Measurements from ENCODE around the gene POFUT1.
"Not testable (repeated sequence)": the region's sequence is repeated elsewhere in the genome, so short reads cannot be mapped to it uniquely, and the experiment has no call there.

The POFUT1 gene

GRCh38 chr20:32165836-32166545 lies 41.7 kb upstream of the POFUT1 start:
- DNase-seq (ENCODE audit: insufficient read length, low spot score) (no peak), FAIRE-seq (no peak)
- no peak for TF ChIP-seq POU2F2 (IDR thresholded peaks at IDR 0.05; ENCODE audit: low read depth, low read length)
- no peak for TF ChIP-seq PAX5 (IDR thresholded peaks at IDR 0.05; ENCODE audit: insufficient read depth, low read length, severe bottlenecking)
- TF ChIP-seq POLR2A (IDR thresholded peaks at IDR 0.05; ENCODE audit: low read depth, low read length): no peak
- TF ChIP-seq TAF1 (IDR thresholded peaks at IDR 0.05; ENCODE audit: low read depth, low read length): no peak
- TF ChIP-seq SPI1 (IDR thresholded peaks at IDR 0.05; ENCODE audit: low read depth, low read length): no peak
- TF ChIP-seq POLR2AphosphoS5 (IDR thresholded peaks at IDR 0.05; ENCODE audit: low read depth, low read length): no peak

GRCh38 chr20:32167552-32167951 lies 40.1 kb upstream of the POFUT1 start:
- no peak for DNase-seq (ENCODE audit: insufficient read length, low spot score)
- TF ChIP-seq TAF1 (IDR thresholded peaks at IDR 0.05; ENCODE audit: low read depth, low read length): no peak
- TF ChIP-seq POLR2A (IDR thresholded peaks at IDR 0.05; ENCODE audit: low read depth, low read length): no peak
- no peak for TF ChIP-seq POLR2AphosphoS5 (IDR thresholded peaks at IDR 0.05; ENCODE audit: low read depth, low read length)
- TF ChIP-seq POU2F2 (IDR thresholded peaks at IDR 0.05; ENCODE audit: low read depth, low read length): no peak
- TF ChIP-seq SPI1 (IDR thresholded peaks at IDR 0.05; ENCODE audit: low read depth, low read length): no peak
- no peak for TF ChIP-seq PAX5 (IDR thresholded peaks at IDR 0.05; ENCODE audit: insufficient read depth, low read length, severe bottlenecking)
- no peak for FAIRE-seq

- TF ChIP-seq POU2F2 (IDR thresholded peaks at IDR 0.05; ENCODE audit: low read depth, low read length): no peak
- TF ChIP-seq PAX5 (IDR thresholded peaks at IDR 0.05; ENCODE audit: insufficient read depth, low read length, severe bottlenecking): no peak
- no peak for TF ChIP-seq TAF1 (IDR thresholded peaks at IDR 0.05; ENCODE audit: low read depth, low read length)
- DNase-seq (ENCODE audit: insufficient read length, low spot score): no peak
- FAIRE-seq: no peak
These were observed 39.3 kb upstream of the POFUT1 start for GRCh38 chr20:32168184-32168910.

GRCh38 chr20:32177696-32178095 lies 30.0 kb upstream of the POFUT1 start:
- DNase-seq (ENCODE audit: insufficient read length, low spot score); FAIRE-seq: not testable (repeated sequence)

GRCh38 chr20:32179515-32179914 lies 28.2 kb upstream of the POFUT1 start:
- TF ChIP-seq SPI1 (IDR thresholded peaks at IDR 0.05; ENCODE audit: low read depth, low read length) (no peak), TAF1 (IDR thresholded peaks at IDR 0.05; ENCODE audit: low read depth, low read length) (no peak), POU2F2 (IDR thresholded peaks at IDR 0.05; ENCODE audit: low read depth, low read length) (no peak), POLR2A (IDR thresholded peaks at IDR 0.05; ENCODE audit: low read depth, low read length) (no peak), POLR2AphosphoS5 (IDR thresholded peaks at IDR 0.05; ENCODE audit: low read depth, low read length) (no peak), PAX5 (IDR thresholded peaks at IDR 0.05; ENCODE audit: insufficient read depth, low read length, severe bottlenecking) (no peak)
- FAIRE-seq (no peak), DNase-seq (ENCODE audit: insufficient read length, low spot score) (no peak)

GRCh38 chr20:32179934-32180333 lies 27.7 kb upstream of the POFUT1 start:
- FAIRE-seq (no peak), DNase-seq (ENCODE audit: insufficient read length, low spot score) (no peak)
- TF ChIP-seq TAF1 (IDR thresholded peaks at IDR 0.05; ENCODE audit: low read depth, low read length): no peak
- TF ChIP-seq POLR2AphosphoS5 (IDR thresholded peaks at IDR 0.05; ENCODE audit: low read depth, low read length): no peak
- TF ChIP-seq PAX5 (IDR thresholded peaks at IDR 0.05; ENCODE audit: insufficient read depth, low read length, severe bottlenecking): no peak

GRCh38 chr20:32181606-32182005 lies 26.1 kb upstream of the POFUT1 start:
- DNase-seq (ENCODE audit: insufficient read length, low spot score): no peak

GRCh38 chr20:32183947-32184635 lies 23.6 kb upstream of the POFUT1 start:
- FAIRE-seq (no peak), DNase-seq (ENCODE audit: insufficient read length, low spot score) (no peak)
- no peak for TF ChIP-seq POLR2A (IDR thresholded peaks at IDR 0.05; ENCODE audit: low read depth, low read length)
- no peak for TF ChIP-seq POU2F2 (IDR thresholded peaks at IDR 0.05; ENCODE audit: low read depth, low read length)
- TF ChIP-seq TAF1 (IDR thresholded peaks at IDR 0.05; ENCODE audit: low read depth, low read length): no peak
- no peak for TF ChIP-seq PAX5 (IDR thresholded peaks at IDR 0.05; ENCODE audit: insufficient read depth, low read length, severe bottlenecking)
- no peak for TF ChIP-seq SPI1 (IDR thresholded peaks at IDR 0.05; ENCODE audit: low read depth, low read length)
- no peak for TF ChIP-seq POLR2AphosphoS5 (IDR thresholded peaks at IDR 0.05; ENCODE audit: low read depth, low read length)

More at GRCh38 chr20:32181606-32182005, 26.1 kb upstream of the POFUT1 start:
- no peak for TF ChIP-seq POLR2A (IDR thresholded peaks at IDR 0.05; ENCODE audit: low read depth, low read length)
- no peak for TF ChIP-seq PAX5 (IDR thresholded peaks at IDR 0.05; ENCODE audit: insufficient read depth, low read length, severe bottlenecking)
- no peak for TF ChIP-seq POU2F2 (IDR thresholded peaks at IDR 0.05; ENCODE audit: low read depth, low read length)
- no peak for TF ChIP-seq SPI1 (IDR thresholded peaks at IDR 0.05; ENCODE audit: low read depth, low read length)
- no peak for TF ChIP-seq TAF1 (IDR thresholded peaks at IDR 0.05; ENCODE audit: low read depth, low read length)
- TF ChIP-seq POLR2AphosphoS5 (IDR thresholded peaks at IDR 0.05; ENCODE audit: low read depth, low read length): no peak
- FAIRE-seq: no peak

- DNase-seq (ENCODE audit: insufficient read length, low spot score) (no peak), FAIRE-seq (no peak)
- no peak for TF ChIP-seq SPI1 (IDR thresholded peaks at IDR 0.05; ENCODE audit: low read depth, low read length)
- TF ChIP-seq POLR2AphosphoS5 (IDR thresholded peaks at IDR 0.05; ENCODE audit: low read depth, low read length): no peak
- TF ChIP-seq POLR2A (IDR thresholded peaks at IDR 0.05; ENCODE audit: low read depth, low read length): no peak
- TF ChIP-seq TAF1 (IDR thresholded peaks at IDR 0.05; ENCODE audit: low read depth, low read length): no peak
- TF ChIP-seq PAX5 (IDR thresholded peaks at IDR 0.05; ENCODE audit: insufficient read depth, low read length, severe bottlenecking): no peak
- no peak for TF ChIP-seq POU2F2 (IDR thresholded peaks at IDR 0.05; ENCODE audit: low read depth, low read length)
These were observed 22.6 kb upstream of the POFUT1 start for GRCh38 chr20:32184961-32185603.
